HEK293 (cell line): ENCODE measurements around the gene UBE2G2.

Experiments used
- RBAK ChIP-seq: fragments of 450-650 bp; formaldehyde crosslinking; IDR thresholded peaks from 2 replicates; pipeline ENCODE4 v1.5.1; 2016; ENCODE audit warnings: missing biosample characterization, missing genetic modification characterization
- SETDB1 ChIP-seq: IDR thresholded peaks from one replicate; pipeline ENCODE4 v1.6.1; 2017; ENCODE audit warnings: mild to moderate bottlenecking, low read length, moderate library complexity, mixed read lengths; ENCODE audit not compliant: insufficient read length
- ZBTB49 ChIP-seq: fragments of 450-650 bp; formaldehyde crosslinking; IDR thresholded peaks from 2 replicates; pipeline ENCODE4 v1.5.1; 2016; ENCODE audit warnings: missing biosample characterization, missing genetic modification characterization, low read depth
- ZBTB8A ChIP-seq: fragments of 450-650 bp; formaldehyde crosslinking; IDR thresholded peaks from 2 replicates; pipeline ENCODE4 v1.5.1; 2016; ENCODE audit warnings: missing biosample characterization, missing genetic modification characterization
- ZNF473 ChIP-seq: fragments of 450-650 bp; formaldehyde crosslinking; IDR thresholded peaks from 2 replicates; pipeline ENCODE4 v1.5.1; 2017; ENCODE audit warnings: missing biosample characterization, missing genetic modification characterization
- ZNF785 ChIP-seq: fragments of 450-650 bp; formaldehyde crosslinking; IDR thresholded peaks from 2 replicates; pipeline ENCODE4 v1.5.1; 2016; ENCODE audit warnings: missing biosample characterization, missing genetic modification characterization
- TF ChIP-seq, protein P1 (sequence below): fragments of 450-650 bp; formaldehyde crosslinking; IDR thresholded peaks from 2 replicates; pipeline ENCODE4 v1.5.1; 2016; ENCODE audit warnings: missing biosample characterization, missing genetic modification characterization

GRCh38 chr21:44823179-44823660 lies 21.6 kb upstream of the UBE2G2 start:
- TF ChIP-seq ZBTB8A (tag by site-specific recombination) (no peak), ZNF785 (tag by site-specific recombination) (no peak), ZBTB49 (no peak), SETDB1 (no peak), RBAK (no peak), ZNF473 (no peak)
- TF ChIP-seq, protein P1, sequence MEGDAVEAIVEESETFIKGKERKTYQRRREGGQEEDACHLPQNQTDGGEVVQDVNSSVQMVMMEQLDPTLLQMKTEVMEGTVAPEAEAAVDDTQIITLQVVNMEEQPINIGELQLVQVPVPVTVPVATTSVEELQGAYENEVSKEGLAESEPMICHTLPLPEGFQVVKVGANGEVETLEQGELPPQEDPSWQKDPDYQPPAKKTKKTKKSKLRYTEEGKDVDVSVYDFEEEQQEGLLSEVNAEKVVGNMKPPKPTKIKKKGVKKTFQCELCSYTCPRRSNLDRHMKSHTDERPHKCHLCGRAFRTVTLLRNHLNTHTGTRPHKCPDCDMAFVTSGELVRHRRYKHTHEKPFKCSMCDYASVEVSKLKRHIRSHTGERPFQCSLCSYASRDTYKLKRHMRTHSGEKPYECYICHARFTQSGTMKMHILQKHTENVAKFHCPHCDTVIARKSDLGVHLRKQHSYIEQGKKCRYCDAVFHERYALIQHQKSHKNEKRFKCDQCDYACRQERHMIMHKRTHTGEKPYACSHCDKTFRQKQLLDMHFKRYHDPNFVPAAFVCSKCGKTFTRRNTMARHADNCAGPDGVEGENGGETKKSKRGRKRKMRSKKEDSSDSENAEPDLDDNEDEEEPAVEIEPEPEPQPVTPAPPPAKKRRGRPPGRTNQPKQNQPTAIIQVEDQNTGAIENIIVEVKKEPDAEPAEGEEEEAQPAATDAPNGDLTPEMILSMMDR, result no peak
